ENCODE data around the gene SPAAR. TPM values are rescaled to one million over a fixed set of nuclear protein-coding genes. Genes with fewer than 3 reads are reported as not detected.

The SPAAR gene
- total RNA-seq, 6 donors from 2014 or later, result 3.3 to 19.9 (median 8.5) TPM

GRCh38 chr9:35915681-35916294 lies 6.5 kb downstream of the SPAAR start:
- no peak for ATAC-seq (ENCODE audit: low FRiP score in 2 of 2)
- no peak for DNase-seq
- Histone ChIP-seq H3K4me1 (peaks cover 9 to 29% (median 18%) of the 10 kb centered on the region in 4 donors), H3K4me3 (no peak overlapping the region), H3K27ac (peak overlapping the region in 3 of 4 donors; percentile 0 to 44 (median 42)), H3K9me3 (no peaks in the 10 kb centered on the region), H3K27me3 (no peaks in the 10 kb centered on the region), H3K36me3 (no peaks in the 10 kb centered on the region)
- no peak for TF ChIP-seq POLR2AphosphoS5 (IDR thresholded peaks at IDR 0.05)
- no peak for TF ChIP-seq CTCF (IDR thresholded peaks at IDR 0.05)
- no peak for TF ChIP-seq EP300 (IDR thresholded peaks at IDR 0.05)
- TF ChIP-seq POLR2A (IDR thresholded peaks at IDR 0.05), result no peak
- WGBS, 2 donors, result 80 to 89% methylated on average over 16 of the region's 16 CpGs

GRCh38 chr9:35917261-35917660 lies 8.0 kb downstream of the SPAAR start:
- no peak overlapping the region for H3K4me3 ChIP-seq
- H3K9me3 ChIP-seq, result no peaks in the 10 kb centered on the region
- no peaks in the 10 kb centered on the region for H3K36me3 ChIP-seq
- peak overlapping the region in 3 of 4 donors; percentile 15 to 59 (median 35) for H3K27ac ChIP-seq
- WGBS, 2 donors, result 83 to 88% methylated on average over 2 to 4 of the region's 4 CpGs
- peaks cover 0 to 17% (median 12%) of the 10 kb centered on the region in 4 donors for H3K4me1 ChIP-seq
- DNase-seq, result no peak
- peak in 1 of 2 donors; percentile 54 for ATAC-seq (ENCODE audit: low FRiP score in 2 of 2)
- TF ChIP-seq POLR2A (IDR thresholded peaks at IDR 0.05), result no peak
- no peak for TF ChIP-seq EP300 (IDR thresholded peaks at IDR 0.05)
- TF ChIP-seq CTCF (IDR thresholded peaks at IDR 0.05), result no peak
- no peak for TF ChIP-seq POLR2AphosphoS5 (IDR thresholded peaks at IDR 0.05)
- no peaks in the 10 kb centered on the region for H3K27me3 ChIP-seq

GRCh38 chr9:35918780-35919179 lies 9.5 kb downstream of the SPAAR start:
- Histone ChIP-seq H3K27me3 (no peaks in the 10 kb centered on the region), H3K27ac (peak overlapping the region in 2 of 4 donors; percentile 30 to 80), H3K4me1 (peaks cover 1 to 20% (median 13%) of the 10 kb centered on the region in 4 donors), H3K9me3 (no peaks in the 10 kb centered on the region), H3K4me3 (no peak overlapping the region), H3K36me3 (no peaks in the 10 kb centered on the region)
- no peak for DNase-seq
- WGBS, 2 donors, result 96 to 97% methylated on average over 3 of the region's 3 CpGs
- no peak for ATAC-seq (ENCODE audit: low FRiP score in 2 of 2)
- no peak for TF ChIP-seq EP300 (IDR thresholded peaks at IDR 0.05)
- TF ChIP-seq POLR2AphosphoS5 (IDR thresholded peaks at IDR 0.05), result no peak
- no peak for TF ChIP-seq CTCF (IDR thresholded peaks at IDR 0.05)
- TF ChIP-seq POLR2A (IDR thresholded peaks at IDR 0.05), result no peak

GRCh38 chr9:35919212-35920008 lies 10.1 kb downstream of the SPAAR start:
- ATAC-seq (ENCODE audit: low FRiP score in 2 of 2), result no peak
- TF ChIP-seq POLR2A (IDR thresholded peaks at IDR 0.05) (no peak), CTCF (IDR thresholded peaks at IDR 0.05) (no peak), EP300 (IDR thresholded peaks at IDR 0.05) (no peak), POLR2AphosphoS5 (IDR thresholded peaks at IDR 0.05) (no peak)

More at GRCh38 chr9:35919212-35920008, 10.1 kb downstream of the SPAAR start:
- Histone ChIP-seq H3K9me3 (no peaks in the 10 kb centered on the region), H3K27ac (peak overlapping the region in 3 of 4 donors; percentile 30 to 80 (median 32)), H3K4me3 (no peak overlapping the region), H3K4me1 (peaks cover 8 to 22% (median 13%) of the 10 kb centered on the region in 4 donors), H3K36me3 (no peaks in the 10 kb centered on the region), H3K27me3 (no peaks in the 10 kb centered on the region)
- no peak for DNase-seq
- WGBS, 2 donors, result 71 to 78% methylated on average over 3 of the region's 3 CpGs

Measured in upper lobe of left lung (tissue), 6 donors.